ENCODE data around the gene SMYD2. TPM values are rescaled to one million over a fixed set of nuclear protein-coding genes. Genes with fewer than 3 reads are reported as not detected.

SMYD2 gene
- total and polyA plus RNA-seq, 2 donors (not counting 1 experiment from before 2014, with no cell fraction given): 23.3 to 39.2 TPM

DNA sequence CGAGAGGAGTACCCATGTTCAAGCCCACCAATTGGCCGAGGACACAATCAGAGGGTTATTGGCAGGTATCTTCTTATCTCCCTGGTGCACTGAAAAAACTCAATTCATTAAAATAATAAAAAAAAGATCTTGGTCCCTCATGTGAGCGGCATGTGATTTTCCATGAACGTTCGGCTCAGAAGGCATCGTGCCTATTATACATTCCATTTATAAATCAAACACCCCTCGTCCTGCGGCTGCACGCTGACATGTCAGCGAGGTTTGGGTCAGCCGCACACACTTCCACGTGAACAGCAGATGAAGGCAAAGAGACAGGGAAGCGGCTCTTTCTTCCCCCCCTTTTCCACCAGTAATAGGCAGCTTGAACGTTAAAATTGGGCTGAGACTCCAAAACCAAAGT is 31.3 kb upstream of the SMYD2 start:
- no peaks in the 10 kb centered on the region for H3K36me3 ChIP-seq (ENCODE audit: control insufficient read depth, insufficient read depth, low read length)
- H4K20me1 ChIP-seq (ENCODE audit: control insufficient read depth, extremely low read depth, insufficient read depth, low read length): no peaks in the 10 kb centered on the region
- no peak overlapping the region for H3K27ac ChIP-seq (ENCODE audit: insufficient read depth, low read length)
- DNase-seq (ENCODE audit: low read depth in 2 of 2): no peak
- no peaks in the 10 kb centered on the region for H3K4me1 ChIP-seq (ENCODE audit: control insufficient read depth, extremely low read depth, insufficient read depth, low read length)
- no peak overlapping the region for H2AFZ ChIP-seq (ENCODE audit: low read length)
- no peak overlapping the region for H3K4me2 ChIP-seq (ENCODE audit: extremely low read depth, insufficient read depth, low read length)
- no peak for TF ChIP-seq EZH2 (IDR thresholded peaks at IDR 0.05; ENCODE audit: low read length, missing control alignments)
- TF ChIP-seq, protein P1, sequence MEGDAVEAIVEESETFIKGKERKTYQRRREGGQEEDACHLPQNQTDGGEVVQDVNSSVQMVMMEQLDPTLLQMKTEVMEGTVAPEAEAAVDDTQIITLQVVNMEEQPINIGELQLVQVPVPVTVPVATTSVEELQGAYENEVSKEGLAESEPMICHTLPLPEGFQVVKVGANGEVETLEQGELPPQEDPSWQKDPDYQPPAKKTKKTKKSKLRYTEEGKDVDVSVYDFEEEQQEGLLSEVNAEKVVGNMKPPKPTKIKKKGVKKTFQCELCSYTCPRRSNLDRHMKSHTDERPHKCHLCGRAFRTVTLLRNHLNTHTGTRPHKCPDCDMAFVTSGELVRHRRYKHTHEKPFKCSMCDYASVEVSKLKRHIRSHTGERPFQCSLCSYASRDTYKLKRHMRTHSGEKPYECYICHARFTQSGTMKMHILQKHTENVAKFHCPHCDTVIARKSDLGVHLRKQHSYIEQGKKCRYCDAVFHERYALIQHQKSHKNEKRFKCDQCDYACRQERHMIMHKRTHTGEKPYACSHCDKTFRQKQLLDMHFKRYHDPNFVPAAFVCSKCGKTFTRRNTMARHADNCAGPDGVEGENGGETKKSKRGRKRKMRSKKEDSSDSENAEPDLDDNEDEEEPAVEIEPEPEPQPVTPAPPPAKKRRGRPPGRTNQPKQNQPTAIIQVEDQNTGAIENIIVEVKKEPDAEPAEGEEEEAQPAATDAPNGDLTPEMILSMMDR (conservative IDR thresholded peaks at IDR 0.05 in 1 of 2, IDR thresholded peaks at IDR 0.05 in 1 of 2; ENCODE audit: low read depth in 1 of 2, low read length in 2 of 2): no peak
- H3K79me2 ChIP-seq (ENCODE audit: control insufficient read depth, insufficient read depth, low read length): no peaks in the 10 kb centered on the region
- H3K4me3 ChIP-seq (replicated peaks in 1 of 4; ENCODE audit: control extremely low read depth in 1 of 4, insufficient read depth in 1 of 4, low read depth in 3 of 4, low read length in 4 of 4): no peak overlapping the region
- no peak overlapping the region for H3K9ac ChIP-seq (ENCODE audit: insufficient read depth, low read length)
- H3K9me3 ChIP-seq (ENCODE audit: control insufficient read depth, insufficient read depth, low read depth, low read length): no peaks in the 10 kb centered on the region
- H3K27me3 ChIP-seq (ENCODE audit: control insufficient read depth, insufficient read depth, low read length): no peaks in the 10 kb centered on the region

DNA sequence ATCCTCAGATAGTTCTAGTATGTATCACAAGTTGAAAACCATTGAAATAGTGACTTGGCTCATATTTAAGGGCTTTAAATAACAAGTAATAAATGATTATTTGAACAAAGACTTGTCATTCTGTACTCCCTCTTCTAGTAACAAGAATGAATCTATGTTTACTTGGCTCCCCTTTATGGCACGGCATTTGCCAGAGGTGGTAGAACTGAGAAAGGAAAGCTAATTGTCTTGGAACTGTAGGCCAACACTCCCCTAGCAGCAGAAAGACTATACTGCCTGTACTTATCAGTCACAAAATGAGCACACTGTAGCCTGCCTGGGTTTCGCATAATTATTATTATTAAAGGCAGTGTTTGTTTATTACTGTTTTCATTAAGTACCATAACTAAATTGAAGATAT is 29.6 kb upstream of the SMYD2 start:
- Histone ChIP-seq H3K79me2 (ENCODE audit: control insufficient read depth, insufficient read depth, low read length) (no peaks in the 10 kb centered on the region), H3K36me3 (ENCODE audit: control insufficient read depth, insufficient read depth, low read length) (no peaks in the 10 kb centered on the region), H2AFZ (ENCODE audit: low read length) (no peak overlapping the region), H4K20me1 (ENCODE audit: control insufficient read depth, extremely low read depth, insufficient read depth, low read length) (no peaks in the 10 kb centered on the region), H3K27ac (ENCODE audit: insufficient read depth, low read length) (no peak overlapping the region), H3K9ac (ENCODE audit: insufficient read depth, low read length) (no peak overlapping the region), H3K4me1 (ENCODE audit: control insufficient read depth, extremely low read depth, insufficient read depth, low read length) (no peaks in the 10 kb centered on the region), H3K4me3 (replicated peaks in 1 of 4; ENCODE audit: control extremely low read depth in 1 of 4, insufficient read depth in 1 of 4, low read depth in 3 of 4, low read length in 4 of 4) (no peak overlapping the region), H3K9me3 (ENCODE audit: control insufficient read depth, insufficient read depth, low read depth, low read length) (no peaks in the 10 kb centered on the region), H3K27me3 (ENCODE audit: control insufficient read depth, insufficient read depth, low read length) (no peaks in the 10 kb centered on the region), H3K4me2 (ENCODE audit: extremely low read depth, insufficient read depth, low read length) (no peak overlapping the region)
- DNase-seq (ENCODE audit: low read depth in 2 of 2): no peak
- TF ChIP-seq, protein P1 (conservative IDR thresholded peaks at IDR 0.05 in 1 of 2, IDR thresholded peaks at IDR 0.05 in 1 of 2; ENCODE audit: low read depth in 1 of 2, low read length in 2 of 2): no peak
- no peak for TF ChIP-seq EZH2 (IDR thresholded peaks at IDR 0.05; ENCODE audit: low read length, missing control alignments)

DNA sequence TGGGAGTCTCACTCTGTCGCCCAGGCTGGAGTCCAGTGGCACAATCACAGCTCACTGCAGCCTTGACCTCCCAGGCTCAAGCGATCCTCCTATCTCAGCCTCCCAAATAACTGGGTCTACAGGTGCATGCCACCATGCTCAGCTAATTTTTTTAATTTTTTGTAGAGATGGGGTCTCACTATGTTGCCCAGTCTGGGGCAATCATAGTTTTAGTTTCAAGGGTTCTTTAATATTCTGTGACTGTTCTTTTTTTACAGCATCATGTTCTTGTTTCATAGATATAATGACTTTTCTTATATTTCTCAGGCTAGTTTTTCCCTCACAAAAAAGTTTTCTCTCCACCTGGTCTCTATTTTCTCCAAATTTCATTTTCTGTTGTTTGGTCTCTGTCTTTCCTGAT is 25.4 kb upstream of the SMYD2 start:
- H3K79me2 ChIP-seq (ENCODE audit: control insufficient read depth, insufficient read depth, low read length): no peaks in the 10 kb centered on the region
- H3K4me2 ChIP-seq (ENCODE audit: extremely low read depth, insufficient read depth, low read length): no peak overlapping the region

More for the DNA sequence above, 25.4 kb upstream of the SMYD2 start:
- Histone ChIP-seq H3K4me3 (replicated peaks in 1 of 4; ENCODE audit: control extremely low read depth in 1 of 4, insufficient read depth in 1 of 4, low read depth in 3 of 4, low read length in 4 of 4) (no peak overlapping the region), H3K9me3 (ENCODE audit: control insufficient read depth, insufficient read depth, low read depth, low read length) (no peaks in the 10 kb centered on the region), H4K20me1 (ENCODE audit: control insufficient read depth, extremely low read depth, insufficient read depth, low read length) (no peaks in the 10 kb centered on the region), H3K9ac (ENCODE audit: insufficient read depth, low read length) (no peak overlapping the region), H3K27ac (ENCODE audit: insufficient read depth, low read length) (no peak overlapping the region), H3K36me3 (ENCODE audit: control insufficient read depth, insufficient read depth, low read length) (no peaks in the 10 kb centered on the region), H3K4me1 (ENCODE audit: control insufficient read depth, extremely low read depth, insufficient read depth, low read length) (no peaks in the 10 kb centered on the region), H2AFZ (ENCODE audit: low read length) (no peak overlapping the region), H3K27me3 (ENCODE audit: control insufficient read depth, insufficient read depth, low read length) (no peaks in the 10 kb centered on the region)
- TF ChIP-seq, protein P1 (conservative IDR thresholded peaks at IDR 0.05 in 1 of 2, IDR thresholded peaks at IDR 0.05 in 1 of 2; ENCODE audit: low read depth in 1 of 2, low read length in 2 of 2): no peak
- TF ChIP-seq EZH2 (IDR thresholded peaks at IDR 0.05; ENCODE audit: low read length, missing control alignments): no peak
- DNase-seq (ENCODE audit: low read depth in 2 of 2): no peak
